ENCODE results near the gene MIGA2. TPM values are rescaled to one million over a fixed set of nuclear protein-coding genes. Genes with fewer than 3 reads are reported as not detected.

MIGA2 gene
- total and polyA plus RNA-seq, 2 experiments from 2014 or later, result 19.3 to 47.8 TPM

DNA sequence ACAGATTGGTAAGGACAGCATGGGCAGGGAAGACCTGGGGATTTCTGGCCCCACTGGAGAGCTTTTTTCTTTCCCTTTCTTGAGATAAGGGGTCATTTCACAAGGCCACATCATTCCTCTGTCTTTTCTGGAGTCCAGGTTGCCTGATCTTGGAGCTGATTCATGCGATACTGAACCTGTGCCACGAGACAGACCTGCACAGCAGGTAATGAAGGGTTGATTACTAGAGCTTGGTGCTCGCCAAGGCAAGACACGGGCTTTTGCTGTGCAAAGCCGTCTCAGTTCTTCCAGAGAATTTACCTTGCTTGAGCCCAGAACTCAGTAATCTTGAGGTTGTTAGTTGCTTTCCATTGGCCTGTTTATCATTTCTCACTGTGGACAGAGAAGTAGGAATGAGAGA lies 49.8 kb upstream of the MIGA2 start (continued):
- TF ChIP-seq ZNF331 (CRISPR knock-in tag; IDR thresholded peaks at IDR 0.05; ENCODE audit: low read depth), result no peak

DNA sequence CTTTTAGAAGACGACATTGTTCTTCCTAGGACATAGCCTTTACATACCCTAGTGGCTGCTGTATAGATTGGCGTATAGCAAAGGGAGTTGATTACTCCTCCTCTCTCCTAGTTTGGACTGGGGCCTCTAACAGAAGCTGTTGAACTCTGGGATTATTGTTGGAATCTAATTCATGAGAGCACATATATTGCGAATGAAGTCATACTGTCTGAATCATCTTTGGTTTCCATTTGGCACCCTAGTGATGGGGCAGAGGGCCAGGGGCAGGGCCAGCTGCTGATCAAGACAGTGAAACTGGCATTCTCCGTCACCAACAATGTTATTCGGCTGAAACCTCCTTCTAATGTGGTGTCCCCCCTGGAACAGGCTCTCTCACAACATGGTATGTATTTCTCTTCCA lies 48.6 kb upstream of the MIGA2 start:
- peaks cover 22% of the 10 kb centered on the region for H3F3A ChIP-seq (replicated peaks; ENCODE audit: low read depth)
- TF ChIP-seq, protein P1, sequence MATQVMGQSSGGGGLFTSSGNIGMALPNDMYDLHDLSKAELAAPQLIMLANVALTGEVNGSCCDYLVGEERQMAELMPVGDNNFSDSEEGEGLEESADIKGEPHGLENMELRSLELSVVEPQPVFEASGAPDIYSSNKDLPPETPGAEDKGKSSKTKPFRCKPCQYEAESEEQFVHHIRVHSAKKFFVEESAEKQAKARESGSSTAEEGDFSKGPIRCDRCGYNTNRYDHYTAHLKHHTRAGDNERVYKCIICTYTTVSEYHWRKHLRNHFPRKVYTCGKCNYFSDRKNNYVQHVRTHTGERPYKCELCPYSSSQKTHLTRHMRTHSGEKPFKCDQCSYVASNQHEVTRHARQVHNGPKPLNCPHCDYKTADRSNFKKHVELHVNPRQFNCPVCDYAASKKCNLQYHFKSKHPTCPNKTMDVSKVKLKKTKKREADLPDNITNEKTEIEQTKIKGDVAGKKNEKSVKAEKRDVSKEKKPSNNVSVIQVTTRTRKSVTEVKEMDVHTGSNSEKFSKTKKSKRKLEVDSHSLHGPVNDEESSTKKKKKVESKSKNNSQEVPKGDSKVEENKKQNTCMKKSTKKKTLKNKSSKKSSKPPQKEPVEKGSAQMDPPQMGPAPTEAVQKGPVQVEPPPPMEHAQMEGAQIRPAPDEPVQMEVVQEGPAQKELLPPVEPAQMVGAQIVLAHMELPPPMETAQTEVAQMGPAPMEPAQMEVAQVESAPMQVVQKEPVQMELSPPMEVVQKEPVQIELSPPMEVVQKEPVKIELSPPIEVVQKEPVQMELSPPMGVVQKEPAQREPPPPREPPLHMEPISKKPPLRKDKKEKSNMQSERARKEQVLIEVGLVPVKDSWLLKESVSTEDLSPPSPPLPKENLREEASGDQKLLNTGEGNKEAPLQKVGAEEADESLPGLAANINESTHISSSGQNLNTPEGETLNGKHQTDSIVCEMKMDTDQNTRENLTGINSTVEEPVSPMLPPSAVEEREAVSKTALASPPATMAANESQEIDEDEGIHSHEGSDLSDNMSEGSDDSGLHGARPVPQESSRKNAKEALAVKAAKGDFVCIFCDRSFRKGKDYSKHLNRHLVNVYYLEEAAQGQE (IDR thresholded peaks at IDR 0.05; ENCODE audit: unreplicated experiment), result no peak
- TF ChIP-seq STAT1 (IDR thresholded peaks at IDR 0.05; ENCODE audit: unreplicated experiment) (no peak), ZNF114 (CRISPR knock-in tag; IDR thresholded peaks at IDR 0.05) (no peak), EZH2phosphoT487 (IDR thresholded peaks at IDR 0.05; ENCODE audit: unreplicated experiment) (no peak), NANOG (IDR thresholded peaks at IDR 0.05; ENCODE audit: borderline replicate concordance) (no peak), EZH2 (IDR thresholded peaks at IDR 0.05; ENCODE audit: low read depth, unreplicated experiment) (no peak), CREB1 (CRISPR knock-in tag; IDR thresholded peaks at IDR 0.05; ENCODE audit: low read depth) (no peak), ZNF331 (CRISPR knock-in tag; IDR thresholded peaks at IDR 0.05; ENCODE audit: low read depth) (no peak), POLR2AphosphoS5 (IDR thresholded peaks at IDR 0.05; ENCODE audit: low read depth) (no peak), JUNB (IDR thresholded peaks at IDR 0.05; ENCODE audit: unreplicated experiment) (no peak)
- TF ChIP-seq, protein P2, sequence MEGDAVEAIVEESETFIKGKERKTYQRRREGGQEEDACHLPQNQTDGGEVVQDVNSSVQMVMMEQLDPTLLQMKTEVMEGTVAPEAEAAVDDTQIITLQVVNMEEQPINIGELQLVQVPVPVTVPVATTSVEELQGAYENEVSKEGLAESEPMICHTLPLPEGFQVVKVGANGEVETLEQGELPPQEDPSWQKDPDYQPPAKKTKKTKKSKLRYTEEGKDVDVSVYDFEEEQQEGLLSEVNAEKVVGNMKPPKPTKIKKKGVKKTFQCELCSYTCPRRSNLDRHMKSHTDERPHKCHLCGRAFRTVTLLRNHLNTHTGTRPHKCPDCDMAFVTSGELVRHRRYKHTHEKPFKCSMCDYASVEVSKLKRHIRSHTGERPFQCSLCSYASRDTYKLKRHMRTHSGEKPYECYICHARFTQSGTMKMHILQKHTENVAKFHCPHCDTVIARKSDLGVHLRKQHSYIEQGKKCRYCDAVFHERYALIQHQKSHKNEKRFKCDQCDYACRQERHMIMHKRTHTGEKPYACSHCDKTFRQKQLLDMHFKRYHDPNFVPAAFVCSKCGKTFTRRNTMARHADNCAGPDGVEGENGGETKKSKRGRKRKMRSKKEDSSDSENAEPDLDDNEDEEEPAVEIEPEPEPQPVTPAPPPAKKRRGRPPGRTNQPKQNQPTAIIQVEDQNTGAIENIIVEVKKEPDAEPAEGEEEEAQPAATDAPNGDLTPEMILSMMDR (conservative IDR thresholded peaks at IDR 0.05; ENCODE audit: low read depth in 2 of 2), result no peak
- TF ChIP-seq, protein P3, sequence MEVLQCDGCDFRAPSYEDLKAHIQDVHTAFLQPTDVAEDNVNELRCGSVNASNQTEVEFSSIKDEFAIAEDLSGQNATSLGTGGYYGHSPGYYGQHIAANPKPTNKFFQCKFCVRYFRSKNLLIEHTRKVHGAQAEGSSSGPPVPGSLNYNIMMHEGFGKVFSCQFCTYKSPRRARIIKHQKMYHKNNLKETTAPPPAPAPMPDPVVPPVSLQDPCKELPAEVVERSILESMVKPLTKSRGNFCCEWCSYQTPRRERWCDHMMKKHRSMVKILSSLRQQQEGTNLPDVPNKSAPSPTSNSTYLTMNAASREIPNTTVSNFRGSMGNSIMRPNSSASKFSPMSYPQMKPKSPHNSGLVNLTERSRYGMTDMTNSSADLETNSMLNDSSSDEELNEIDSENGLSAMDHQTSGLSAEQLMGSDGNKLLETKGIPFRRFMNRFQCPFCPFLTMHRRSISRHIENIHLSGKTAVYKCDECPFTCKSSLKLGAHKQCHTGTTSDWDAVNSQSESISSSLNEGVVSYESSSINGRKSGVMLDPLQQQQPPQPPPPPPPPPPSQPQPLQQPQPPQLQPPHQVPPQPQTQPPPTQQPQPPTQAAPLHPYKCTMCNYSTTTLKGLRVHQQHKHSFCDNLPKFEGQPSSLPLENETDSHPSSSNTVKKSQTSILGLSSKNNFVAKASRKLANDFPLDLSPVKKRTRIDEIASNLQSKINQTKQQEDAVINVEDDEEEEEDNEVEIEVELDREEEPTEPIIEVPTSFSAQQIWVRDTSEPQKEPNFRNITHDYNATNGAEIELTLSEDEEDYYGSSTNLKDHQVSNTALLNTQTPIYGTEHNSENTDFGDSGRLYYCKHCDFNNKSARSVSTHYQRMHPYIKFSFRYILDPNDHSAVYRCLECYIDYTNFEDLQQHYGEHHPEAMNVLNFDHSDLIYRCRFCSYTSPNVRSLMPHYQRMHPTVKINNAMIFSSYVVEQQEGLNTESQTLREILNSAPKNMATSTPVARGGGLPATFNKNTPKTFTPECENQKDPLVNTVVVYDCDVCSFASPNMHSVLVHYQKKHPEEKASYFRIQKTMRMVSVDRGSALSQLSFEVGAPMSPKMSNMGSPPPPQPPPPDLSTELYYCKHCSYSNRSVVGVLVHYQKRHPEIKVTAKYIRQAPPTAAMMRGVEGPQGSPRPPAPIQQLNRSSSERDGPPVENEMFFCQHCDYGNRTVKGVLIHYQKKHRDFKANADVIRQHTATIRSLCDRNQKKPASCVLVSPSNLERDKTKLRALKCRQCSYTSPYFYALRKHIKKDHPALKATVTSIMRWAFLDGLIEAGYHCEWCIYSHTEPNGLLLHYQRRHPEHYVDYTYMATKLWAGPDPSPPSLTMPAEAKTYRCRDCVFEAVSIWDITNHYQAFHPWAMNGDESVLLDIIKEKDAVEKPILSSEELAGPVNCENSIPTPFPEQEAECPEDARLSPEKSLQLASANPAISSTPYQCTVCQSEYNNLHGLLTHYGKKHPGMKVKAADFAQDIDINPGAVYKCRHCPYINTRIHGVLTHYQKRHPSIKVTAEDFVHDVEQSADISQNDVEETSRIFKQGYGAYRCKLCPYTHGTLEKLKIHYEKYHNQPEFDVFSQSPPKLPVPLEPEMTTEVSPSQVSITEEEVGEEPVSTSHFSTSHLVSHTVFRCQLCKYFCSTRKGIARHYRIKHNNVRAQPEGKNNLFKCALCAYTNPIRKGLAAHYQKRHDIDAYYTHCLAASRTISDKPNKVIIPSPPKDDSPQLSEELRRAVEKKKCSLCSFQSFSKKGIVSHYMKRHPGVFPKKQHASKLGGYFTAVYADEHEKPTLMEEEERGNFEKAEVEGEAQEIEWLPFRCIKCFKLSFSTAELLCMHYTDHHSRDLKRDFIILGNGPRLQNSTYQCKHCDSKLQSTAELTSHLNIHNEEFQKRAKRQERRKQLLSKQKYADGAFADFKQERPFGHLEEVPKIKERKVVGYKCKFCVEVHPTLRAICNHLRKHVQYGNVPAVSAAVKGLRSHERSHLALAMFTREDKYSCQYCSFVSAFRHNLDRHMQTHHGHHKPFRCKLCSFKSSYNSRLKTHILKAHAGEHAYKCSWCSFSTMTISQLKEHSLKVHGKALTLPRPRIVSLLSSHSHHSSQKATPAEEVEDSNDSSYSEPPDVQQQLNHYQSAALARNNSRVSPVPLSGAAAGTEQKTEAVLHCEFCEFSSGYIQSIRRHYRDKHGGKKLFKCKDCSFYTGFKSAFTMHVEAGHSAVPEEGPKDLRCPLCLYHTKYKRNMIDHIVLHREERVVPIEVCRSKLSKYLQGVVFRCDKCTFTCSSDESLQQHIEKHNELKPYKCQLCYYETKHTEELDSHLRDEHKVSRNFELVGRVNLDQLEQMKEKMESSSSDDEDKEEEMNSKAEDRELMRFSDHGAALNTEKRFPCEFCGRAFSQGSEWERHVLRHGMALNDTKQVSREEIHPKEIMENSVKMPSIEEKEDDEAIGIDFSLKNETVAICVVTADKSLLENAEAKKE (CRISPR knock-in tag; IDR thresholded peaks at IDR 0.05), result no peak
- TF ChIP-seq, protein P4, sequence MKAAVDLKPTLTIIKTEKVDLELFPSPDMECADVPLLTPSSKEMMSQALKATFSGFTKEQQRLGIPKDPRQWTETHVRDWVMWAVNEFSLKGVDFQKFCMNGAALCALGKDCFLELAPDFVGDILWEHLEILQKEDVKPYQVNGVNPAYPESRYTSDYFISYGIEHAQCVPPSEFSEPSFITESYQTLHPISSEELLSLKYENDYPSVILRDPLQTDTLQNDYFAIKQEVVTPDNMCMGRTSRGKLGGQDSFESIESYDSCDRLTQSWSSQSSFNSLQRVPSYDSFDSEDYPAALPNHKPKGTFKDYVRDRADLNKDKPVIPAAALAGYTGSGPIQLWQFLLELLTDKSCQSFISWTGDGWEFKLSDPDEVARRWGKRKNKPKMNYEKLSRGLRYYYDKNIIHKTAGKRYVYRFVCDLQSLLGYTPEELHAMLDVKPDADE (IDR thresholded peaks at IDR 0.05), result no peak
- H3K79me2 ChIP-seq (replicated peaks; ENCODE audit: insufficient read depth), result no peaks in the 10 kb centered on the region
- no peaks in the 10 kb centered on the region for H3K27me3 ChIP-seq (ENCODE audit: insufficient read depth)
- peaks cover 69% of the 10 kb centered on the region for H3K36me3 Mint-ChIP-seq (ENCODE audit: low read depth)
- no peak overlapping the region for H3K27ac Mint-ChIP-seq
- no peaks in the 10 kb centered on the region for H3K9me3 Mint-ChIP-seq
- H3K27ac ChIP-seq (ENCODE audit: low read depth), result no peak overlapping the region
- no peak for ATAC-seq
- H3K4me3 ChIP-seq, result no peak overlapping the region
- H3K36me3 ChIP-seq (ENCODE audit: insufficient read depth), result peaks cover 62% of the 10 kb centered on the region
- H3K4me1 ChIP-seq (ENCODE audit: insufficient read depth), result no peaks in the 10 kb centered on the region
- no peak for DNase-seq (ENCODE audit: low spot score)
- H4K20me1 ChIP-seq (replicated peaks; ENCODE audit: insufficient read depth), result no peaks in the 10 kb centered on the region; the same call in 1 of the 2 replicates
- no peak overlapping the region for H3K4me3 Mint-ChIP-seq
- no peak overlapping the region for H2AFZ ChIP-seq
- no peaks in the 10 kb centered on the region for H3K4me1 Mint-ChIP-seq
- peaks cover 2% of the 10 kb centered on the region for H3K27me3 Mint-ChIP-seq (ENCODE audit: insufficient read depth, low read depth, poor library complexity)
- H3K9me2 ChIP-seq (ENCODE audit: insufficient read depth), result no peaks in the 10 kb centered on the region
- H3K4me2 ChIP-seq, result no peak overlapping the region
